ENCODE data around the gene RAD1. TPM values are rescaled to one million over a fixed set of nuclear protein-coding genes. Genes with fewer than 3 reads are reported as not detected.

The RAD1 gene
- total RNA-seq, 1 experiment from 2014 or later = 33.4 TPM

DNA sequence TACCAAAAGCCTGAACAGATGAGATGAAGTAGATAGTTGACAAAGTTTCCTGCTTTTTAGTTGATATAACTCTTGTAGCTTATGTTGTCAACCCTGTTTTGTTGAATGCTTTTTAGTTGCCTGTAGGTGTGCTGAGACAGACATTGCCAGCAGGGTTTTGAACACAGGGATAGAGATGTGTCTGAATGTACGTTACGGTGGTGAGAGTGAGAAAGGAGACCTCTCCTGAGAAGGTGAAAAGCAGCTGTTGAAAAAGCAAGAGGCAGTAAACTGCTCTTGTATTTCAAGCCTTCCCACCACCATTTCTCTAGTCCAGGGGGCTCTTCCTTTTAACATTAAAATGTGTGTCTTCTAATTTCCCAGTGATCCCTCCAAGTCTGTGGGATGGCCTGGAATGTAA lies 28.7 kb upstream of the RAD1 start:
- Mint-ChIP-seq H3K27ac (0 out of 2 replicates have a peak overlapping the region, but pooled peaks have one; percentile 38), H3K27me3 (ENCODE audit: low read depth) (no peaks in the 10 kb centered on the region), H3K36me3 (peaks cover 49% of the 10 kb centered on the region), H3K4me1 (no peaks in the 10 kb centered on the region), H3K9me3 (no peaks in the 10 kb centered on the region), H3K4me3 (no peak overlapping the region)
- no peak for ATAC-seq
- ChIA-PET POLR2A (no interaction called here), CTCF (interaction anchor here (1.1 kb wide), 1 partner anchor 269 kb away, joined by 3 read pairs; no protein-coding TSS in a partner anchor)
- TF ChIP-seq, protein P1, sequence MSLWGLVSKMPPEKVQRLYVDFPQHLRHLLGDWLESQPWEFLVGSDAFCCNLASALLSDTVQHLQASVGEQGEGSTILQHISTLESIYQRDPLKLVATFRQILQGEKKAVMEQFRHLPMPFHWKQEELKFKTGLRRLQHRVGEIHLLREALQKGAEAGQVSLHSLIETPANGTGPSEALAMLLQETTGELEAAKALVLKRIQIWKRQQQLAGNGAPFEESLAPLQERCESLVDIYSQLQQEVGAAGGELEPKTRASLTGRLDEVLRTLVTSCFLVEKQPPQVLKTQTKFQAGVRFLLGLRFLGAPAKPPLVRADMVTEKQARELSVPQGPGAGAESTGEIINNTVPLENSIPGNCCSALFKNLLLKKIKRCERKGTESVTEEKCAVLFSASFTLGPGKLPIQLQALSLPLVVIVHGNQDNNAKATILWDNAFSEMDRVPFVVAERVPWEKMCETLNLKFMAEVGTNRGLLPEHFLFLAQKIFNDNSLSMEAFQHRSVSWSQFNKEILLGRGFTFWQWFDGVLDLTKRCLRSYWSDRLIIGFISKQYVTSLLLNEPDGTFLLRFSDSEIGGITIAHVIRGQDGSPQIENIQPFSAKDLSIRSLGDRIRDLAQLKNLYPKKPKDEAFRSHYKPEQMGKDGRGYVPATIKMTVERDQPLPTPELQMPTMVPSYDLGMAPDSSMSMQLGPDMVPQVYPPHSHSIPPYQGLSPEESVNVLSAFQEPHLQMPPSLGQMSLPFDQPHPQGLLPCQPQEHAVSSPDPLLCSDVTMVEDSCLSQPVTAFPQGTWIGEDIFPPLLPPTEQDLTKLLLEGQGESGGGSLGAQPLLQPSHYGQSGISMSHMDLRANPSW (CRISPR knock-in tag; conservative IDR thresholded peaks at IDR 0.05; ENCODE audit: low read depth) = no peak
- TF ChIP-seq ATF1 (CRISPR knock-in tag; IDR thresholded peaks at IDR 0.05) = no peak
- no peak for TF ChIP-seq ZNF416 (CRISPR knock-in tag; IDR thresholded peaks at IDR 0.05)
- TF ChIP-seq, protein P2, sequence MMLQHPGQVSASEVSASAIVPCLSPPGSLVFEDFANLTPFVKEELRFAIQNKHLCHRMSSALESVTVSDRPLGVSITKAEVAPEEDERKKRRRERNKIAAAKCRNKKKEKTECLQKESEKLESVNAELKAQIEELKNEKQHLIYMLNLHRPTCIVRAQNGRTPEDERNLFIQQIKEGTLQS (CRISPR knock-in tag; conservative IDR thresholded peaks at IDR 0.05) = no peak
- TF ChIP-seq JAZF1 (CRISPR knock-in tag; IDR thresholded peaks at IDR 0.05) = no peak
- TF ChIP-seq ZNF138 (CRISPR knock-in tag; conservative IDR thresholded peaks at IDR 0.05) = no peak
- no peak for TF ChIP-seq NR3C1 (CRISPR knock-in tag; conservative IDR thresholded peaks at IDR 0.05; ENCODE audit: low read depth)
- no peak for TF ChIP-seq ZBTB21 (CRISPR knock-in tag; IDR thresholded peaks at IDR 0.05; ENCODE audit: borderline replicate concordance)
- DNase-seq (ENCODE audit: low spot score) = no peak

DNA sequence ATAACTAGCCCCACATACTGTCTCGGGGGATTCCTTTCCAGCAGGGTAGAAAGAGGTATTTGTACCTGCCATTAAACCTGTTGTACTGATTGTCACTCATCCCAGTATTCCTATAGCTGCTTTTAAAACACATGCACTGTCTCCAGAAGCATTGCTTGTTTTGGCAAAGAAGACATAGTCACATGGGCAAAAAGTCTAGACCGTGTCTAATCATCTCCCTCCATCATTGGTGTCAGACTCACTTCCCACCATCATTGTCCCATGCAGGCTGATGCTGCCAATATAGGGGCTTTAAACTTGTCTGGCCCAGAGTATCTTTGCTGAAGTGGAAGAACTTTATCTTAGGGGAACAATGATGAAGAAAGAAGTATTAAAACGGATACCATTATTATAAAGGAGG lies 26.6 kb upstream of the RAD1 start:
- no peak for ATAC-seq
- CTCF ChIA-PET = interaction anchor here (1.0 kb wide), 1 partner anchor 60 kb away, joined by 5 read pairs; no protein-coding TSS in a partner anchor
- Mint-ChIP-seq H3K27me3 (ENCODE audit: low read depth) (no peaks in the 10 kb centered on the region), H3K36me3 (peaks cover 65% of the 10 kb centered on the region), H3K27ac (no peak overlapping the region), H3K4me3 (no peak overlapping the region), H3K9me3 (no peaks in the 10 kb centered on the region), H3K4me1 (no peaks in the 10 kb centered on the region)
- POLR2A ChIA-PET = no interaction called here
- DNase-seq (ENCODE audit: low spot score) = no peak
- TF ChIP-seq, protein P3, sequence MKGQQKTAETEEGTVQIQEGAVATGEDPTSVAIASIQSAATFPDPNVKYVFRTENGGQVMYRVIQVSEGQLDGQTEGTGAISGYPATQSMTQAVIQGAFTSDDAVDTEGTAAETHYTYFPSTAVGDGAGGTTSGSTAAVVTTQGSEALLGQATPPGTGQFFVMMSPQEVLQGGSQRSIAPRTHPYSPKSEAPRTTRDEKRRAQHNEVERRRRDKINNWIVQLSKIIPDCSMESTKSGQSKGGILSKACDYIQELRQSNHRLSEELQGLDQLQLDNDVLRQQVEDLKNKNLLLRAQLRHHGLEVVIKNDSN (CRISPR knock-in tag; IDR thresholded peaks at IDR 0.05) = no peak
- TF ChIP-seq, protein P4, sequence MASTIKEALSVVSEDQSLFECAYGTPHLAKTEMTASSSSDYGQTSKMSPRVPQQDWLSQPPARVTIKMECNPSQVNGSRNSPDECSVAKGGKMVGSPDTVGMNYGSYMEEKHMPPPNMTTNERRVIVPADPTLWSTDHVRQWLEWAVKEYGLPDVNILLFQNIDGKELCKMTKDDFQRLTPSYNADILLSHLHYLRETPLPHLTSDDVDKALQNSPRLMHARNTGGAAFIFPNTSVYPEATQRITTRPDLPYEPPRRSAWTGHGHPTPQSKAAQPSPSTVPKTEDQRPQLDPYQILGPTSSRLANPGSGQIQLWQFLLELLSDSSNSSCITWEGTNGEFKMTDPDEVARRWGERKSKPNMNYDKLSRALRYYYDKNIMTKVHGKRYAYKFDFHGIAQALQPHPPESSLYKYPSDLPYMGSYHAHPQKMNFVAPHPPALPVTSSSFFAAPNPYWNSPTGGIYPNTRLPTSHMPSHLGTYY (CRISPR knock-in tag; IDR thresholded peaks at IDR 0.05) = no peak
- TF ChIP-seq RELA (CRISPR knock-in tag; IDR thresholded peaks at IDR 0.05; ENCODE audit: borderline replicate concordance) (no peak), TP53 (CRISPR knock-in tag; IDR thresholded peaks at IDR 0.05) (no peak), CREM (CRISPR knock-in tag; IDR thresholded peaks at IDR 0.05) (no peak)

DNA sequence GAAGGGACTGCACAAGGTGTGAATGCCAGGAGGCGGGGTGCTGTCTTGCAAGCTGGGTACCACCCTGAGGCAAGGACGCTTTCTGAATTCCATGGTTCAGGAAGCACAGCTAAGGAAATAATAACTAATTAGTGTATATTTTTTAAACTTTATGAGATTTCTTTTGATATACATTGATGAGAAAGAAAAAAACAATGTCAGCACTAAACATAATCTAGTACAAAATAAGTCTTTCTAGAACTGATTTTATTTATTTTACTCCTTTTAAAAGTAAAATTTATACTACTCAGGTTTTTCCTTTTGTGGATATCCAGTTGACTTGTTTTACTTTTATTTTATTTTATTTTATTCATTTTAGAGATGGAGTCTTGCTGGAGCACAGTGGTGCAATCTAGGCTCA lies 17.6 kb upstream of the RAD1 start:
- Mint-ChIP-seq H3K27me3 (ENCODE audit: low read depth) (no peaks in the 10 kb centered on the region), H3K4me1 (peaks cover 19% of the 10 kb centered on the region), H3K27ac (no peak overlapping the region), H3K4me3 (no peak overlapping the region), H3K9me3 (no peaks in the 10 kb centered on the region), H3K36me3 (peaks cover 34% of the 10 kb centered on the region)
- TF ChIP-seq, protein P5, sequence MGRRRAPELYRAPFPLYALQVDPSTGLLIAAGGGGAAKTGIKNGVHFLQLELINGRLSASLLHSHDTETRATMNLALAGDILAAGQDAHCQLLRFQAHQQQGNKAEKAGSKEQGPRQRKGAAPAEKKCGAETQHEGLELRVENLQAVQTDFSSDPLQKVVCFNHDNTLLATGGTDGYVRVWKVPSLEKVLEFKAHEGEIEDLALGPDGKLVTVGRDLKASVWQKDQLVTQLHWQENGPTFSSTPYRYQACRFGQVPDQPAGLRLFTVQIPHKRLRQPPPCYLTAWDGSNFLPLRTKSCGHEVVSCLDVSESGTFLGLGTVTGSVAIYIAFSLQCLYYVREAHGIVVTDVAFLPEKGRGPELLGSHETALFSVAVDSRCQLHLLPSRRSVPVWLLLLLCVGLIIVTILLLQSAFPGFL (CRISPR knock-in tag; IDR thresholded peaks at IDR 0.05; ENCODE audit: borderline replicate concordance) = no peak
- TF ChIP-seq, protein P6, sequence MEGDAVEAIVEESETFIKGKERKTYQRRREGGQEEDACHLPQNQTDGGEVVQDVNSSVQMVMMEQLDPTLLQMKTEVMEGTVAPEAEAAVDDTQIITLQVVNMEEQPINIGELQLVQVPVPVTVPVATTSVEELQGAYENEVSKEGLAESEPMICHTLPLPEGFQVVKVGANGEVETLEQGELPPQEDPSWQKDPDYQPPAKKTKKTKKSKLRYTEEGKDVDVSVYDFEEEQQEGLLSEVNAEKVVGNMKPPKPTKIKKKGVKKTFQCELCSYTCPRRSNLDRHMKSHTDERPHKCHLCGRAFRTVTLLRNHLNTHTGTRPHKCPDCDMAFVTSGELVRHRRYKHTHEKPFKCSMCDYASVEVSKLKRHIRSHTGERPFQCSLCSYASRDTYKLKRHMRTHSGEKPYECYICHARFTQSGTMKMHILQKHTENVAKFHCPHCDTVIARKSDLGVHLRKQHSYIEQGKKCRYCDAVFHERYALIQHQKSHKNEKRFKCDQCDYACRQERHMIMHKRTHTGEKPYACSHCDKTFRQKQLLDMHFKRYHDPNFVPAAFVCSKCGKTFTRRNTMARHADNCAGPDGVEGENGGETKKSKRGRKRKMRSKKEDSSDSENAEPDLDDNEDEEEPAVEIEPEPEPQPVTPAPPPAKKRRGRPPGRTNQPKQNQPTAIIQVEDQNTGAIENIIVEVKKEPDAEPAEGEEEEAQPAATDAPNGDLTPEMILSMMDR (IDR thresholded peaks at IDR 0.05) = no peak
- no peak for TF ChIP-seq RORB (CRISPR knock-in tag; IDR thresholded peaks at IDR 0.05)
- TF ChIP-seq PRRX2 (CRISPR knock-in tag; IDR thresholded peaks at IDR 0.05) = no peak
- no peak for TF ChIP-seq TCF7 (CRISPR knock-in tag; IDR thresholded peaks at IDR 0.05; ENCODE audit: low read depth)
- no peak for DNase-seq (ENCODE audit: low spot score)
- ChIA-PET POLR2A (no interaction called here), CTCF (no interaction called here)
- ATAC-seq = no peak
